GM12801 (cell line): Measurements from ENCODE around the gene KRT76.

Source experiments
- TF ChIP-seq, protein P1 (sequence below): IDR thresholded peaks from one replicate; pipeline ENCODE4 v1.5.1; 2011; ENCODE audit warnings: control low read depth; ENCODE audit not compliant: insufficient read length; ENCODE audit errors: extremely low read depth

Gene KRT76

DNA sequence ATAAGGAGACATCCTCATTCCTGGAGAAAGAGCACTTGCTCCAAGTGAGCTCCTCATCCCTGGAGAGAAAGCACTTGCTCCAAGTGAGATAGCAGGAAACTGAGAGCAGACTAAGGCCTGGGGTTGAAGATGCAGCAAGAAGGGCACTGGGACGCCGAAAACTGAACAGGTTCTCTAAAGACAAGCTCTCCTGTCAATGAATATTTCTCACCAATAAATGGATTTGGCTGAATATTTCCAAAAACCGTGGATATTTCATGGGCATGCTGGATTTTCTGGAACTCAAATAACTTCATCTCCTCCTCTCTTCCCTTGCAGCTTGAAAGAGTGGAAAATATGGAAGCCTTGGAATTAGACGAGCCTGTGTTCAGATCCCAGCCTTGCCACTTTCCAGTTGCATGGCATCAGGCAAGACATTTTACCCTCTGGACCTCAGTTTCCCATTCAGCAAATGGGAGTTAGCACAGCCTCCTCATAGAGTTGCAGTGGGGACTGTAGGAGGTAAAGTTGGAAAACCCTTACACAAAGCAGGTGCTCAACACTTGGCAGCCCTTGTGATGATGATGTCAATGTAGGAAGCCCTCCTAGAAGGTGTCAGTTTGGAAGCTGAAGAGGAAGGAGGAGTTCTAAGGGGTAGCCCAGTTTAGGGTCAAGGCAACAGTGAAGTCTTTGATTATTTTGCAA lies 4.4 kb upstream of the KRT76 start:
- TF ChIP-seq, protein P1, sequence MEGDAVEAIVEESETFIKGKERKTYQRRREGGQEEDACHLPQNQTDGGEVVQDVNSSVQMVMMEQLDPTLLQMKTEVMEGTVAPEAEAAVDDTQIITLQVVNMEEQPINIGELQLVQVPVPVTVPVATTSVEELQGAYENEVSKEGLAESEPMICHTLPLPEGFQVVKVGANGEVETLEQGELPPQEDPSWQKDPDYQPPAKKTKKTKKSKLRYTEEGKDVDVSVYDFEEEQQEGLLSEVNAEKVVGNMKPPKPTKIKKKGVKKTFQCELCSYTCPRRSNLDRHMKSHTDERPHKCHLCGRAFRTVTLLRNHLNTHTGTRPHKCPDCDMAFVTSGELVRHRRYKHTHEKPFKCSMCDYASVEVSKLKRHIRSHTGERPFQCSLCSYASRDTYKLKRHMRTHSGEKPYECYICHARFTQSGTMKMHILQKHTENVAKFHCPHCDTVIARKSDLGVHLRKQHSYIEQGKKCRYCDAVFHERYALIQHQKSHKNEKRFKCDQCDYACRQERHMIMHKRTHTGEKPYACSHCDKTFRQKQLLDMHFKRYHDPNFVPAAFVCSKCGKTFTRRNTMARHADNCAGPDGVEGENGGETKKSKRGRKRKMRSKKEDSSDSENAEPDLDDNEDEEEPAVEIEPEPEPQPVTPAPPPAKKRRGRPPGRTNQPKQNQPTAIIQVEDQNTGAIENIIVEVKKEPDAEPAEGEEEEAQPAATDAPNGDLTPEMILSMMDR: no peak

DNA sequence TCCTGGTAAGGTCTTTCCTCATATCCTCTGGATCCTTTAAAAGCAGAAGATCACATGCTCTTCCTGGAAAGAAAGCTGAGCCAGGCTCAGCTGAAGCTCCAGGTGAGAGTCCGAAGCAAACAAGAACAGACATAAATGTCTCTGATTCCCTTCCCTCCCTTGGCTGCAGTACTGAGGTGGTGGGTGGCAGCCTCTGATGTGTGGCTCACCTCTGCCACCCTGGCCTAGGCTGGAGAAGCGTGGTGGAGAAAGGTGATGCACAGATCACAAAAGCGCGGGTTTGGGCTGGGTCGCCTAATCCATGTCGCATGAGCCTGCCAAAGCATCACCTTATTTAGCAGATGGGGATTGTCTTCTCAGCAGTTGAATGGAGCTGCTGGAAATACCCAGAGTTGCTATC lies 2.8 kb upstream of the KRT76 start:
- TF ChIP-seq, protein P1: no peak

DNA sequence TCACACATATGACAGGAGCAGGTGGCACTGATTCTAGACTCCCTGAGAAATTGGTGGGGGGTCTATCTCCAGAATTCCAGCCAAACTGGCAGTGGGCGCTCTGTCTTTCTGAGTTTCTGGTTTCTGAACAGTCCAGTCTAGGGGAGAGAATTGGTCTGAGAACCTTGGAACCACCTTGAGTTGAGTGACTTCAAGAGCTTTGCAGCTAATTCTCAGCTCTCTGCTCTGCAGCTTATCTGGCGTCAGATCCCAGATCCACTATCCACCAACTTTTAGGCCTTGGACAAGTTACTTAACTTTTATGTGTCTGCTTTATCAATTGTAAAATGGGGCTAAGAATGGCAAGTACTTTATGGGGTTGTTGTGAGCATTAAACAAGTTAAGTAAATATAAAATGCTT lies 1.7 kb upstream of the KRT76 start:
- TF ChIP-seq, protein P1: no peak

DNA sequence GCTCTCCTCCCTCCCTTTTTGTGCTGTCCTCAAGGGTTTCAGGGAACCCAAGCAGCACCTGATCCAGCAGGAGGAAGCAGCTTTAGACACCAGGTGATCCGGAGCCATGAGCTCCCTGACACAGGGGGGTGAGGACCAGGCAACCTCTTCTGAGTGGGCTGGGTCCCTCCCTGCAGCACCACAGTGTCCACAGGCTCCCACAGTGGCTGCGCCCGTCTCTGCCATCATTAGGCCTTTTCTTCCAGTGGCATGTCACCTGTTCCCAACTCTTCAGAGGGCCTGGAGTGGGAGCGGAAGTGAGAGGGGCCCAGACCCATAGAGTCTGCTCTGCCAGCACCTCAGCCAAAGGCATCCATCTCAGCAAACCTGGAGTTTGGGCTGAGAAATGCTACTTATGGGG lies 421 bp upstream of the KRT76 start:
- TF ChIP-seq, protein P1: no peak

DNA sequence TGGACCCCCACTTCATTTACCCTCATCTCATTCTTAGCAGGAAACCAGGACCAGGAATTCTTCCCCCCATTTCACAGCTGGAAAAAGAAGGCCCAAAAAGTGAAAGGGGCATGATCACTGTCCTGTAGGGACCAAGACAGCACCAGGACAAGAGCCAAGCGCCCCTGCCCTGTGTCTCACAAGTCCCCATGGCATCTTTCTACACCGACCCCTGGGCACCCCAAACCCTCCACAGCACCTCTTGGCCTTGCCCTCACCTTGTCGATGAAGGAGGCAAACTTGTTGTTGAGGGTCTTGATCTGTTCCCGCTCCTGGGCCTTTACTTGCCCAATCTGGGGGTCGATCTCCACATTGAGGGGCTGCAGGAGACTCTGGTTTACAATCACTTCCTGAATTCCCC lies 710 bp downstream of the KRT76 start:
- TF ChIP-seq, protein P1: no peak

DNA sequence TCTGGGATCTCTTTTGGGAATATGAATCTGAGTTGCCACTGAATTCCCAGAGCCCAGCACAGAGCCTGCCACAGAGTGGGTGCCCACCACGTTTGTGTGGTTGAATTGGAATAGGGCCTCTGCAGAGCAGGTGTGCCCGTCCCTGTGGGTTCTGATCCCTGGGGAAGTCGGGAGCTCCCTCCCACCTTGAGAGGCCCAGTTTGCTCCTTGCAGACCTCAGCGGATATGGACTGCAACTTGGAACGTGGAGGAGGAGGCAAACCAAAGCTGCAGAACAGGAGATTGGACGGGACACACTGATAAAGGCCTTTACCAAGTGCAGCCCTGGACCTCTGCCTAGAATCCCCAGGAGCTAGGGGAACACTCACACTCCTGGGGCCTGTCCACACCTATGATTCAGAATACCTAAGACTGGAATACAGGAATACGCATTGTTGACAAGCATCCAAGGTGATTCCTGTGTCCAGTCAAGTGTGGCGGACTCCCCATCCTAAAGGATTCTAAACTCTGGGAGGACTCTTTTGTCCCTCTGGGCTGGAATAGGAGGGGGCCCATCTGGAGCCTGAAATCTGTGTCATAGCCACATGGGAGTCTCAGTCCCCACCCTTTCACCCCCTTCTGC lies 2.4 kb downstream of the KRT76 start:
- TF ChIP-seq, protein P1: no peak

DNA sequence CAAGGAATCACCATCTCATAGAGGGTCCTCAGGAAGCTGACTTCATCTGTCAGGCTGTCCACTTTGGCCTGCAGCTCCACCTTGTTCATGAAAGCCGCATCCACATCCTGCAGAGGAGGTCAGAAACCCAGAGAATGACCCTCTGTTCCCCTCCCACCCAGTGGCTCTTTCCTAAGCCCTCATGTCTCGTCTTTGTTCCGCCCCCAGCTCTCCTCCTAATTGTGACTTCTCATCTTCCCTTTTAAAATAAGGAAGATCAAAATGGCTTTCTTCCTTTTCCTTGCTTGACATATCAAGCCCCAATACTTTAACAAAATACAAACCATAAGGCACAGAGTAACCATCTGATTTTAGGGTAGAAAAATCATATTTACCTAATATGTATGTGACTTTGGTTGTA lies 4.4 kb downstream of the KRT76 start:
- TF ChIP-seq, protein P1: no peak
